ENCODE data around the gene CRYBG2. TPM values are rescaled to one million over a fixed set of nuclear protein-coding genes. Genes with fewer than 3 reads are reported as not detected.

Gene CRYBG2
- total and polyA plus RNA-seq, 10 of the 15 experiments (the other 5 are each of a cell fraction or from before 2014, with no cell fraction given): 0.03 to 1.2 (median 0.11) TPM; not detected in 4

- TF ChIP-seq ZNF592 (IDR thresholded peaks at IDR 0.05): peak; percentile 82; the same call in 1 of the 2 replicates
- no peak for TF ChIP-seq ZBTB33 (IDR thresholded peaks at IDR 0.05)
- TF ChIP-seq NBN (IDR thresholded peaks at IDR 0.05): peak; percentile 62
- no peak for TF ChIP-seq FOS (IDR thresholded peaks at IDR 0.05; ENCODE audit: borderline replicate concordance, extremely low read depth, insufficient read length)
- TF ChIP-seq ZBED1 (IDR thresholded peaks at IDR 0.05; ENCODE audit: borderline replicate concordance): no peak
- no peak for TF ChIP-seq SMAD1 (IDR thresholded peaks at IDR 0.05; ENCODE audit: low read depth, partially characterized antibody)
- no peak for TF ChIP-seq WRNIP1 (IDR thresholded peaks at IDR 0.05; ENCODE audit: borderline replicate concordance, low read depth, low read length)
- TF ChIP-seq RCOR1 (conservative IDR thresholded peaks at IDR 0.05; ENCODE audit: low read depth, low read length): no peak
- TF ChIP-seq PRDM15 (CRISPR knock-in tag; IDR thresholded peaks at IDR 0.05): no peak
- TF ChIP-seq MAX (IDR thresholded peaks at IDR 0.05; ENCODE audit: low read depth, low read length): no peak
- no peak for TF ChIP-seq NFYB (IDR thresholded peaks at IDR 0.05; ENCODE audit: insufficient read depth, low read depth, low read length)
- TF ChIP-seq POU2F2 (IDR thresholded peaks at IDR 0.05; ENCODE audit: borderline replicate concordance, low read depth, low read length): no peak
- TF ChIP-seq MEF2B (IDR thresholded peaks at IDR 0.05; ENCODE audit: partially characterized antibody, poor library complexity, severe bottlenecking): no peak
- no peak for TF ChIP-seq NR2C2 (IDR thresholded peaks at IDR 0.05; ENCODE audit: borderline replicate concordance, control insufficient read depth, insufficient read length, low read depth)
- no peak for TF ChIP-seq ETV6 (conservative IDR thresholded peaks at IDR 0.05 in 1 of 2, IDR thresholded peaks at IDR 0.05 in 1 of 2; ENCODE audit: borderline replicate concordance in 1 of 2, low read depth in 1 of 2)
- TF ChIP-seq RELB (IDR thresholded peaks at IDR 0.05; ENCODE audit: low read depth): no peak
- TF ChIP-seq ATF7 (IDR thresholded peaks at IDR 0.05; ENCODE audit: low read depth): peak; percentile 27; the same call in 1 of the 2 replicates
Measured at GRCh38 chr1:26321315-26322041, 32.5 kb downstream of the CRYBG2 start (continued).

Measured in GM12878 (cell line).